Measurements from ENCODE around the gene MEX3D.

DNA sequence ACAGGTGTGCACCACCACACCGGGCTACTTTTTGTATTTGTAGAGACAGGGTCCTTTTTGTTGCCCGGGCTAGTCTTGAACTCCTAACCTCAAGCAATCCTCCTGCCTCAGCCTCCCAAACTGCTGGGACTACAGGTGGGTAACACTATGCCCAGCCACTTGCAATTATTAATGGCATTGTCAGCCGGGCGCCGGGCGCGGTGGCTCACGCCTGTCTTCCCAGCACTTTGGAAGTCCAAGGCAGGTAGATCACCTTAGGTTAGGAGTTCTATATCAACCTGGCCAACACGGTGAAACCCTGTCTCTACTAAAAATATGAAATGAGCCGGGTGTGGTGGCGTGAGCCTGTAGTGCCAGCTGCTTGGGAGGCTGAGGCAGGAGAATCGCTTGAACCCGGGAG lies 2.7 kb upstream of the MEX3D start:
- TF ChIP-seq, protein P1, sequence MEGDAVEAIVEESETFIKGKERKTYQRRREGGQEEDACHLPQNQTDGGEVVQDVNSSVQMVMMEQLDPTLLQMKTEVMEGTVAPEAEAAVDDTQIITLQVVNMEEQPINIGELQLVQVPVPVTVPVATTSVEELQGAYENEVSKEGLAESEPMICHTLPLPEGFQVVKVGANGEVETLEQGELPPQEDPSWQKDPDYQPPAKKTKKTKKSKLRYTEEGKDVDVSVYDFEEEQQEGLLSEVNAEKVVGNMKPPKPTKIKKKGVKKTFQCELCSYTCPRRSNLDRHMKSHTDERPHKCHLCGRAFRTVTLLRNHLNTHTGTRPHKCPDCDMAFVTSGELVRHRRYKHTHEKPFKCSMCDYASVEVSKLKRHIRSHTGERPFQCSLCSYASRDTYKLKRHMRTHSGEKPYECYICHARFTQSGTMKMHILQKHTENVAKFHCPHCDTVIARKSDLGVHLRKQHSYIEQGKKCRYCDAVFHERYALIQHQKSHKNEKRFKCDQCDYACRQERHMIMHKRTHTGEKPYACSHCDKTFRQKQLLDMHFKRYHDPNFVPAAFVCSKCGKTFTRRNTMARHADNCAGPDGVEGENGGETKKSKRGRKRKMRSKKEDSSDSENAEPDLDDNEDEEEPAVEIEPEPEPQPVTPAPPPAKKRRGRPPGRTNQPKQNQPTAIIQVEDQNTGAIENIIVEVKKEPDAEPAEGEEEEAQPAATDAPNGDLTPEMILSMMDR (IDR thresholded peaks at IDR 0.05; ENCODE audit: insufficient read depth, low read depth, low read length), result no peak
- no peak for TF ChIP-seq EZH2 (IDR thresholded peaks at IDR 0.05; ENCODE audit: insufficient read depth, low read length)
